GM19463 (cell line): ENCODE measurements around the gene ALDH3A1.

ENCODE experiments used
- ATAC-seq: cut with Tn5 transposase; IDR thresholded peaks from one replicate; pipeline ENCODE4 v1.9.1; 2021; ENCODE audit warnings: mild to moderate bottlenecking, moderate library complexity; ENCODE audit not compliant: unreplicated experiment

ALDH3A1 gene

DNA sequence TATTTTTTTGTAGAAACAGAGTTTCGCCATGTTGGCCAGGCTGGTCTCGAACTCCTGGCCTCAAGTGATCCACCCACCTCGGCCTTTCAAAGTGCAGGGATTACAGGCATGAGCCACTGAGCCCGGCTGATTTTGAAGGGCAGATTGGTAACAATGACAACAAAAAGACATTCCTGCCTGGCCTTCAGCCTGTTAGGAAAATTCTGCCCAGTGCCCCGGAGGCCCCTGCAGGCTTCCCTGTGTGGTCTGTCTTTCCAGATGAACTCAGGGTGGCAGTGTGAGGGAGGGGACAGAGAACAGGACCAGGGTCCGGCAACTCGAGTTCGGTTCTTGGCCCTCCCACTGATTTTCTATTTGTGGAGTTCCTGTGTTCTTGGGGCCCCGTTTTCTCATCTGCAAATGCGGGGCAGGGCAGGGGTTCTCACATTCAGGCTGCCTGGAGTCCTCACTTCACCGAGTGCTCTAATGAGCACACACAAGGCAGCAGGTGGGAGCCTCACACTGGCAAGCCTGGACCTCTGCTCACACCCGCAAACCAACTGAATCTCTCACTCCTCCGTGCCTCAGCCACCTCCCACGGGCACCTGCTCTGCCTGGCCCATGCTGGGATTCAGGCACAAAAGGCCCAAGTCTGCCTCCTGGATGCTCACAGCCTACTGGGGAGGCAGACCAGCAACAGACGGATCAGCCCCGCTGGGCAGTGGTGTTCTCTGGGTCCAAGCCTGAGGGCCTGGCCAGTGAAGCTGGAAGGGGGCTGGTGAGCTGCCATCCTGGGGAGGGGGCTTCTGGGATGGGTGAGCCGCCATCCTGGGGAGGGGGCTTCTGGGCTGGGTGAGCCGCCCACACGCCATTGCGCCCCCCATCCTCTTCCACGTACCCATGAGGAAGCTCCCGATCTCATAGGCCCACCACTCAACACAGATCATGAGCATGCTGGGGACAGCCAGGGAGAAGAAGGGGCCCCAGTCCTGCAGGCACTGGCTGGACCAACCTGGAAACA is 42.0 kb downstream of the ALDH3A1 start:
- ATAC-seq = no peak

GRCh38 chr17:19705201-19705600 is 42.9 kb downstream of the ALDH3A1 start:
- ATAC-seq = no peak

- no peak for ATAC-seq
Measured at GRCh38 chr17:19703828-19704613, 44.1 kb downstream of the ALDH3A1 start.

DNA sequence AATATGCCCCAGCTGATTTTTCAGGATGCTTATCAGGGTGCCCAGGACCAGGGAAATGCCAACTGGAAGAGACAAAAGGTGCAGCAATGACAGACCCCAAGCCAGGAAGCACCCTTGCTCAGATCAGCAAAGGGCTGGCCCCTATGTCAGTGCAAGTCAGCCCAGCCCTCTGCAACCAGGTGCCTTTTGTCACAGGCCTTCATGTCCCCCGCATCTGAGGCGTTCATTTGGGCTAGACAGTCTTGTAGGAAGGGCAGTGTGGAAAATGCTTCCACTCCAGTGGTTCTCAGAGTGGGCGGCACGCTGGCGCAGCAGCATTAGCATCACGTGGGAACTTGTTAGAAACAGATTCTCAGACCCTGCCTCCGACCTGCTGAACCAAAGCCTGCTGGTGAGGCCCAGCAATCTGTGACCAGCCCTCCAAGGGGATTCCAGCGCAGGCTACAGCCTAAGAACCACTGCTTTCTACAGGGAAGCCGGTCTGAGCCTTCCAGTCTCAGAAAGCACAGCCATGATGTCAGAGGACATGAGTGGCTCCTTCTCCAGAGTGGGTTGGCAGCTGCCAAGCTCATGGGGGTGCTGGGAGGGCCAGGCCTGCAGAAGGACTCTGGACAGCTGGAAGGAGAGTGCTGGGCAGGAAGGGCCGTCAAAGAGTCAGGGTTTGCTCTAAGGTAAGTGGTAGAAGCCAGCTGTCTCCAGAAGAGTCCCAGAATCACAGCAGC is 44.8 kb downstream of the ALDH3A1 start:
- ATAC-seq = no peak

DNA sequence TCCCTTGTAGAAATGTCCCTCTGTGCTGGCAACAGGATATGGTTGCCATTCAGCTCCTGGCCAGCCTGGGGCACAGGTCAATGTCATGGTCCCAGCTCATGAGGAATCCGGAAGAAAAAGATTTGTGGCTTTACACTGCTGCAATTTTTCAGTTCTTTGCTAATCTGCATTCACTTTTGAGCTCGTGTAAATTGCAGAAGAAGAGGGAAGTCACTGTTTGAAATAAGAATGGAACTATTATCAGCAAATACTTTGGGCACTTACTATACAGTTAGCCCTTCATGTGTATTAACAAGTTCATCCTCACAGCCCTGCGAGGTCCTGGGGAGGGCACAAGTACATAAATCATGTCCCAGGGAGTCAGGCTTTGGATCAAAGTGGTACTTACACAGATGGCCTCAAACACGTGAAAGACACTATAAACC is 45.9 kb downstream of the ALDH3A1 start:
- ATAC-seq = no peak
